EL (cell line): Measurements from ENCODE around the gene TIGD2.
A peak's percentile ranks its signal among the peaks of the same experiment; 100 is the strongest.
"Not testable (repeated sequence)": the region's sequence is repeated elsewhere in the genome, so short reads cannot be mapped to it uniquely, and the experiment has no call there.

Experiments
- DNase-seq: peaks from one replicate; pipeline ENCODE4 v3.0.0-alpha.2; 2016

The TIGD2 gene

DNA sequence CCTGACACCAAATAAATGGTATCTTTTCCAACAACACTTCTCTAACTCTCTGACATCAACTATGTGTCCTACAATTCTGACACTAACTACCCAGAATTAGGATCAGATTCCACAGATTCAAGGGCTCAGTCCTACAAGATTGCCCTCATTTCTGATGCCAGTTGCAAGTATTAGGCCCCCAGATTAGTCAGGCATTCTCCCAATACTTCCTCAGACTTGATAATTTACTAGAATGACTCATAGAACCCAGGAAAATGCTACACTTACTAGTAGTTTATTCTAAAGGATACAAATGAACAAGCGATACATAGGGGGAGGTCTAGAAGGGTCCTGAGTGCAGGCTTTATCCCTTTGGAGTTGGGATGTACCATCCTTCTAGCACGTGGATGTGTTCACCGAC, 8.5 kb downstream of the TIGD2 start:
- peak; percentile 51 for DNase-seq

- no peak for DNase-seq
Observed at GRCh38 chr4:89121387-89122068, 10.2 kb downstream of the TIGD2 start.

DNA sequence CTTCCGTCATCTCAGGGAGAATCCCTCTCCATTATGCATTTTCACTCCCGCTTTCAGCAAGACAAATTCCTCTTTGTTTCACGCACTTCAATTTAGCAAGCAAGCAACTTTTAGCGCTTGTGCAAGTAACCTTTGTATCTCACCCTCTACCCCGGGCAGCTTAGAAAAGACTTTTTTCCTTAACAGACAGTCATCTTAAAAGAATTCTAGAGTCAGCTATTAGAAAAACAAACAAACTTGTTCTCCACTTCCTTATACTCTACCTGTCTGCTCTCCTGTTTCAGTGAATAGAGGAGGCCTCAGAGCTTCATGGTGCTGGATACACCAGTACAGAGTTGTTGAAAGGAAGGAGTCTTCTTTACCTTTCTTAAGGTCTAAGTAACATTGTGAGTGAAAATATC, 12.1 kb downstream of the TIGD2 start:
- peak; percentile 14 for DNase-seq

DNA sequence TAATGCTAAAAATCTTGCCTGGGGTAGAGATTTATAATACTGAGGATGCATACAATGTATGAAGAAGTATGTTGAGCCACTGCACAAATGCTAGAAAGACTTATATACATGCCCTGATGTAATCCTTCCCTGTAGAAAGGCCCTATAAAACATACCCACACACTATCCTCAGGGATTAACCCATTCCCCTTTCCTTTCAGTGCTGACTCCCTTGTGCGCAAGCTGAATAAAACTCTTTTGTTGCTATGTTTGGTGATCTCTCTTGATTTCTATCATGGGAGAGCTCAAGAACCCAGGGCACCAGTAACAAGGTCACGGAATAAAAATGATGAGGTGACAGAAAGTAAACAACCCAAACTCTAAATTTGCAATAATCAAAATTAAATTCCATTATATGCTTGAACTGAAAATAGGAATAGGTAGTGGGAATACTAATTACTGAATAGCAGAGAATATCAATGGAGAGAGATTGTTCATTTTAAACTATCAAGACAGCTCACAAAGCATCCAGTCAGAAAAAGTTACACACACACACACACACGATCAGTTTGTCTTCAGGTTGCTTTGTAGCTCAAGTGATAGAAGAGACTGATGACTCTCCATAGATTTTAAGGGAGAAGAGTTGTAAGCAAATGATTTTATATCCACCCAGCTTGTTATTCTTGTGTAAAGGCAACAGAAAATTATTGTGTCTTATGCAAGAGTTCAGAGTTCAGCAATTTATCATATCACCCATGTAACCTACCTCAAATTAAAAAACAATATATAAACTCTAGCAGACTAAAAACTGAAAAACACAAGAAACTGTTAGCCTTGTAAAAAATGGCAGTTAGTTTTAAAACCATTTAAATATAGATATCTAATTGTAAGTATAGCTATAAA, 14.8 kb downstream of the TIGD2 start:
- no peak for DNase-seq

DNA sequence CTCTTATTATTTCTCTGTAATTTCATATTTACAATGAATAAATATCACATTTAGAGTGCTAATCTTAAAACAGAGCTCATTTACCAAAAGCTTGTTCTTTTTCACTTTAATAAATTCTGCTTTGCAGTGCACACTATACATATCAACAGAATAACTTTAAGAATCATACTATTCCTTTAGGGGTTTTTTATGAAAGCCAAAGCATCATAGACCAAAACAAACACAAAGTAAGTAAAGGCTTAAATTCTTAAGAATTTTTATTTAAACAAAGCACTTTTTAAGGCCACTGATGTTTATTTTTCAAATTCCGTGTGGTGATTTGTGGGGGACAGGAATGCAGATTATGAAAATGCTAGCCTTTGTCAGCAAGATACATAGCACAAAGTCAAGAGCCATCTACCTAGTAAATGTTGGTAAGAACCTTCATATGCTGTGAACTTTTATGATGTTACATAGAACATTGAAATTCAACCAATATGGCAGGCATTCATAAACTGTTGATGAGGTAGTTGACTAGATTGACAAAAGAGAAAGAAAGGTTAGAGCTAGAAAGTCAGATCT, 17.8 kb downstream of the TIGD2 start:
- peak; percentile 65 for DNase-seq

DNA sequence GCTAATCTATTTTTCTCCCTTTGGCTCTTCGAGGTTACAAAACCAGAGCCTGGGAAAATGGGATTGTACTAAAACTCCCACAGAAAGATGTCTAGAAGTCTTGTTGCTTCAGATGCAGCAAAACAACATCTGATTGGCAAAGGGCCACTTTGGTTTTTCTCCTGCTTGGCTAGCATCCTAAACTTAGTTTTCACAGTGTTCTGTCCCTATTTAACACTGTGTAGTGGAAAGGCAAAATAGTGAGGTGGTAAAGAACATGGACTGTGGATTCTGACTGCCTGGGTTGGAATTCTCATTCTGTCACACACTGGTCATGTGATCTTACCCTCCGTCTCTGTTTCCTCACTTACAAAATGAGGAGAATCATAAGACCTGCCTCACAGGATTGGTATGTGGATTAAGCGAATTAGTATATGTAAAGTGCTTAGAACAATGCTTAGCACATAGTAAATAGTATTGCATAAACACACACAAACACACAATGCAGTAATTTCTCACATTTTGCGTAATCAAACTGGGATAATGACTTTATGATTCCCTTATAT, 23.5 kb downstream of the TIGD2 start:
- DNase-seq = peak; percentile 79

DNA sequence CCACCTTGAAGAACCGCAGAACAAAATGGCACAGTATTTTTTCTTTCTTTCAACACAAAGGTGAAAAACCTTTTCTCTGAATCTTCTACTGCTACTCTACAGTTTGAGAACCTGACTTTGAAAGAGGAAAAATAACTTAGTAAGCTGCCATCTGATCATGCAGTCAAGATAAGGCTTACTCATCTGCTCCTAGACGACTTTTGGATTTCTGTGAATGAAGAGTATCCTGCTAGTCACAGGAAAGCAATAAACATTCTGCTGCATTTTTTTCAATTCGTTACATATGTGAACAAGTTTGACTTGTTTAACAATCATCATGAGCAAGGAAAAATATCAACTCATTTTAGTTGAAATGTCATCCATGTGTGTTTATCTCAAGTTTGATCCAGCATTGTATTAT, 25.2 kb downstream of the TIGD2 start:
- peak; percentile 40 for DNase-seq

GRCh38 chr4:89137231-89137630, 25.9 kb downstream of the TIGD2 start:
- DNase-seq = no peak

GRCh38 chr4:89137695-89138094, 26.4 kb downstream of the TIGD2 start:
- no peak for DNase-seq

DNA sequence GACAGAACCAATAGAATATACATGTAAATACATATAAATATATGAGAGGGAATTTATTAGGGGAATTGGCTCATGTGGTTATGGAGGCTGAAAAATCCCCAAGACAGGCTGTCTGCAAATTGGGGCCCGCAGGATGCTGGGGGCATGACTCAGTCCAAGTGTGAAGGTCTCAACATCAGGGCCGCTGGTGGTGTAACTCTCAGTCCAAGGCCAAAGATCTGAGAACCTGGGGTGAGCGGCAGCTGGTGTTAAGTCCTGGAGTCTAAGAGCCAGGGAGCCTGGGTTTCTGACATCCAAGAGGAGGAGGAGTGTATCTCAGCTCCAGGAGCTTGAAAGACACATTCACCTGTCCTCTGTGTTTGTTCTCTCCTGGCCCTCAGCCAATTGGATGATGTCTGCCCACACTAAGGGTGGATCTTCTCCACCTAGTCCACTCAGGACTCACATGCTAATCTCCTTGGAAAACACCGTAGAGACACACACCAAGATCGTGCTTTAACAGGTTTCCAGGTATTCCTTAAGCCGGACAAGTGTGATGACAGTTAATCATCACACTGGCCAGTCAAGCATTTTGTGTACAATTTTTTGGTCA, 28.9 kb downstream of the TIGD2 start:
- peak; percentile 25 for DNase-seq

DNA sequence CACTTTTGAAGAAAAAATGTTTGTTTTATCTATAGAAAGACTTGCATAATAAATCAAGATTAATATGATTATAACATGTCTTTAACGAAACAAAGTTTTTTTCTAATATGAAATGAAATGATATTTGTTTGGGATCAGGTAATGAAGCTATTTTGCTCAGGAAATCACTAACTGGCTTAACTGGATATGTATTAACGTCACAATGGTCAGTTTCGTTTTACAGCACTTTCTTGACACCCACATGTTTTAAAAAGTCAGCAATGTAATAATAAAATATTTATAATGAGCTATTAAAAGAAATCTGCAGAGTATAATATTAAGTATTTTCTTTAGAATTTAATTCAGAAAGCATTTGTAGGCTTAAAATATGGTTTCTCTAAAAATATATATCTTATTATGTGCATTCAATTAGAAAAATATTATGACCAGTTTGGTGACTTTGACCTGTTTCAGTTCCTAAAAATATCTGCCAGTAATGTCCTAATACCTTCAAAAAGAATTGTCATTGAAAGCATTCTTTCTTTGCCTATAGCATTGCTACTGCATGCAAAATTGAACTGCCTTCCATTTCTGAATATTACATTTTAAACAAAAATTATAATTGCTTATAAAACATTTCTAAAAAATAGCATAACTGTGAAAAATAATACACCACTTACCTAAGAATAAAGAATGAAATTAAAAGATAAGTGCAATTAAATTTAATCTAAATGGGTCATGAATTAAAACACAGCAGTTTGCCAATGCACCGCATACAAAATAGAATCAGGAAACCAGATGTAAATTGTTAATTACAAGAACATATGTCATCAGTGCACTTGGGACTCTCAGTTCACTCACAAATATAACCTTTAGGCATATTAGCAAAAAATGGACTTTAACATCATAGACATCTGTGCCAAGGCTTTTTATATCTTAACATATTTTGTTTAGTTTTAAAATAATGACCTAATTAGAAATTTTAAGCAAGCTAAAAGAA, 31.6 kb downstream of the TIGD2 start:
- no peak for DNase-seq

- DNase-seq = not testable (repeated sequence)
Observed at GRCh38 chr4:89144652-89145051, 33.3 kb downstream of the TIGD2 start.

- DNase-seq = no peak
Observed at GRCh38 chr4:89146196-89146595, 34.9 kb downstream of the TIGD2 start.

DNA sequence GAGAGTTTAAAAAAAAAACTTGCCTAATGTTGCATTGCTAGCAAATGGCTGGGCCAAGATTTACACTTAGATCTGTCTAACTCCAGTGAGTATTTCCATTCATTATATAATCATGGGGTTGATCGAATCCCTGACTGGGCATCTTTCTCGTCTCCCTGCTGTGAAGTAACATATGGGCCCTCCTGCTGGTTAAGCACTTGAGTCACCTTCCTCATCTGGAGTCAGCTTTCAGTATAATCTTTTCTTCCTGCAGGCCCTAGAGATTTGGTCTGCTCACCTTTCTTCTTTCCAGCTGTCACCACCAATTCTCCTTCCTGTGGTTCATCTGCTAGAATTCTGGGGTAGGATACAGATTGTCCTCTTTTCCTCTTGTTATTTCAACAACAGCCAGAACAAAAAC, 41.6 kb downstream of the TIGD2 start:
- no peak for DNase-seq

DNA sequence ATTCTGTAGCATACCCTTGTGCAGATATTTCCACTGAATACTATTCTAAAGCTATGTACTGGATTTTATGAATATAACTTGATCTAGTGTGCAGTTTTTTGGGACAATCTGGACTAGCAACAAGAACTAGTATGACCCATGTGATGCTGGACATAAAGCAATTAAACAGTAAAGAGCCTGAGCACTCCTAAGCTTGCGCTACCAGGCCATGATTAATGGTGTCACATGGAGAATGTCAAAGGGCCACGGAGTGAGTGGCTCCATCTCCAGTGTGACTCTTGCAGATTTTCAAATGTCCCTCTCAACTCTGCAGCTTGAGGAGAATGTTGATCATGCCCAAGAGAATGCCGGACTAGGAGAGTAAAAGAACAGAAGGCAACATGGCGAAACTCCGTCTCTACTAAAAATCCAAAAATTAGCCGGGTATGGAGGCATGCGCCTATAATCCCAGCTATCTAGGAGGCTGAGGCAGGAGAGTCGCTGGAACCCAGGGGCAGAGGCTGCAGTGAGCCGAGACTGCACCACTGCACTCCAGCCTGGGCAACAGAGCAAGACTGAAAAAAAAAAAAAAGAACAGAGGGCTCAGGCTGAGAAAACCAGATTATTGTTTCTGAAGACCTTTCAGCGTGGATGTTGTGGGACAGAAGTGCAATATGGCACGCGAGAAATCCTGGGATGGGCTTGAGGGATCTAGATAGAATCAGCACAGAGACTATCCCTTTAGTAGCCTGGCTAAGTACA, 45.0 kb downstream of the TIGD2 start:
- DNase-seq = no peak

GRCh38 chr4:89157488-89158024, 46.2 kb downstream of the TIGD2 start:
- DNase-seq = no peak

- DNase-seq = peak; percentile 42
Observed at GRCh38 chr4:89158884-89159503, 47.7 kb downstream of the TIGD2 start.

- DNase-seq = no peak
Observed at GRCh38 chr4:89160806-89161205, 49.5 kb downstream of the TIGD2 start.

DNA sequence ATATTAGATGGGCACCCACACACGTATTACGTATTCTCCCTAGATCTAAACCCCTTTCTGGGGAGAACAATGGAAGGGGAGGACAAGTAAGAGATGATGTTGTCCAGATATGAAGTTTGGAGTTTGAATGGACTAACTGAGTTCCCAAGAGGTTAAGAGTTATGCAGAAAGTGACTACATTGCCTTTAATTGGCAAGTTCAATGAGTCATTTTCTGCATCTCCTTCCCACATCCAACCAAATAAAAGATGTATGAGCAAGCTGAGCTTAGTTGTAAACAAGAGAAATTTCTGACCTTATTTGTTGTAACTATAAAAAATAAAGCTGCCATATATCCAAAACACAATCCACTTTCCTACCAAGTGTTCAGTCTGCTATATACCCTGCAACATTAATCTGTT, 50.5 kb downstream of the TIGD2 start:
- DNase-seq = no peak

DNA sequence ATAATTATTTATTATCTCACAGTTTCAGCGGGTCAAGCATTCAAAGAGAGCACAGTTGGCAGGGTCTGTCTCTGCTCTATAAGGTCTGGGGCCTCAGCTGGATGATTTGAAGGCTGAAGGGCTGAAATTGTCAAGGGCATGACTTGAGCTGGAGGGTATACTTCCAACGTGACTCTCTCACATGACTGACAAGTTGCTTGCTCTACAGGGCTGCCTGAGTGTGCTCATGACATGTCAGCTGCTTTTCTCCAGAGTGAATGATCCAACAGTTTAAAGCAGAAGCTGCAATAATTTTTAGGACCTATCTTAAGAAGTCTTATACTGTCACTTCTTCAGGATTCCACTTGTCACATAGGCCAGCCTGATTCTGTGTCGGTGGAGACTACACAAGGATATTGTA, 51.2 kb downstream of the TIGD2 start:
- no peak for DNase-seq

- DNase-seq = no peak
Observed at GRCh38 chr4:89162987-89163386, 51.7 kb downstream of the TIGD2 start.
